ENCODE data around the gene UVSSA.

The UVSSA gene

GRCh38 chr4:1395941-1396805 is 49.2 kb downstream of the UVSSA start:
- Histone ChIP-seq H3K9ac (ENCODE audit: low read length) (no peak overlapping the region), H3K79me2 (ENCODE audit: low read length) (no peaks in the 10 kb centered on the region), H4K20me1 (ENCODE audit: insufficient read depth, low read length) (no peaks in the 10 kb centered on the region), H3K4me1 (ENCODE audit: low read length) (no peaks in the 10 kb centered on the region), H3K4me2 (ENCODE audit: low read length) (no peak overlapping the region), H3K27ac (ENCODE audit: low read length) (no peak overlapping the region), H2AFZ (ENCODE audit: low read depth, low read length) (no peak overlapping the region), H3K9me3 (ENCODE audit: insufficient read depth, low read length) (no peaks in the 10 kb centered on the region), H3K4me3 (ENCODE audit: low read length) (no peak overlapping the region), H3K36me3 (replicated peaks; ENCODE audit: low read depth, low read length) (peaks cover 31% of the 10 kb centered on the region), H3K27me3 (ENCODE audit: low read depth, low read length) (no peaks in the 10 kb centered on the region)
- TF ChIP-seq CTCF (IDR thresholded peaks at IDR 0.05; ENCODE audit: low read depth, low read length) = no peak
- no peak for TF ChIP-seq EZH2phosphoT487 (IDR thresholded peaks at IDR 0.05; ENCODE audit: low read depth)

DNA sequence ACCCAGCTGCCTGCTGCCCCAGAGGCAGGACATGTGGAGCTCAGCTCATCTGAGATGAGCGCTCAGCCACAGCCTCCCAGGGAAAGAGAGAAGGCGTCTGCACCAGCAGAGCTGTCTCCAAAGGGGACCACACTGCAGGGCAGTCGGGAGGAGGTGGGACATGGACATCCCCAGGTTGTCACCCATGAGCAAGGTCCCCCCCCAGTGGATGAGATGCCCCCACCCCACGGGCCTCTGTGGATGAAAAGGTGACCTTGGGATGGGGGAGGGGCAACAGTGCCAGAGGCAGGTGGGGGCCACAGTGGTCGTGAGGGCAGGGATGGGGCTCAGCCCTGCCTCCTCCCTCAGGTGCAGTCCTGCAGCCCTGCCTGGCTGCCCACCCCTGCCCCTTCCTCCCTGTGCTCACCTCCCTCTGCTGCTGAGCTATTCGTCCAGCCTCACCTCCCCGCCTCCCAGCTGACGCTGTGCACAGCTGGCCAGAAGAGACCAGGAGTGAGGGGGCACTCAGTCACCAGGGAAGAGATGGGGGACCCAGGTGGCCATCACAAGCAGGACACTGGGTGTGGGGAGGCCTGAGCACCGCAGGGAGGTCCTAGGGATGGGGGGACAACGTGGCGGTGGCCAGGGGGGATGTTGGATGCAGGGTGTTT is 49.9 kb downstream of the UVSSA start:
- Histone ChIP-seq H3K27ac (ENCODE audit: low read length) (no peak overlapping the region), H2AFZ (ENCODE audit: low read depth, low read length) (no peak overlapping the region), H3K36me3 (replicated peaks; ENCODE audit: low read depth, low read length) (peaks cover 26% of the 10 kb centered on the region), H3K27me3 (ENCODE audit: low read depth, low read length) (no peaks in the 10 kb centered on the region), H3K9ac (ENCODE audit: low read length) (no peak overlapping the region), H3K4me2 (ENCODE audit: low read length) (no peak overlapping the region), H3K79me2 (ENCODE audit: low read length) (no peaks in the 10 kb centered on the region), H3K4me3 (ENCODE audit: low read length) (no peak overlapping the region), H4K20me1 (ENCODE audit: insufficient read depth, low read length) (no peaks in the 10 kb centered on the region), H3K9me3 (ENCODE audit: insufficient read depth, low read length) (no peaks in the 10 kb centered on the region), H3K4me1 (ENCODE audit: low read length) (no peaks in the 10 kb centered on the region)
- no peak for TF ChIP-seq EZH2phosphoT487 (IDR thresholded peaks at IDR 0.05; ENCODE audit: low read depth)
- no peak for TF ChIP-seq CTCF (IDR thresholded peaks at IDR 0.05; ENCODE audit: low read depth, low read length)

DNA sequence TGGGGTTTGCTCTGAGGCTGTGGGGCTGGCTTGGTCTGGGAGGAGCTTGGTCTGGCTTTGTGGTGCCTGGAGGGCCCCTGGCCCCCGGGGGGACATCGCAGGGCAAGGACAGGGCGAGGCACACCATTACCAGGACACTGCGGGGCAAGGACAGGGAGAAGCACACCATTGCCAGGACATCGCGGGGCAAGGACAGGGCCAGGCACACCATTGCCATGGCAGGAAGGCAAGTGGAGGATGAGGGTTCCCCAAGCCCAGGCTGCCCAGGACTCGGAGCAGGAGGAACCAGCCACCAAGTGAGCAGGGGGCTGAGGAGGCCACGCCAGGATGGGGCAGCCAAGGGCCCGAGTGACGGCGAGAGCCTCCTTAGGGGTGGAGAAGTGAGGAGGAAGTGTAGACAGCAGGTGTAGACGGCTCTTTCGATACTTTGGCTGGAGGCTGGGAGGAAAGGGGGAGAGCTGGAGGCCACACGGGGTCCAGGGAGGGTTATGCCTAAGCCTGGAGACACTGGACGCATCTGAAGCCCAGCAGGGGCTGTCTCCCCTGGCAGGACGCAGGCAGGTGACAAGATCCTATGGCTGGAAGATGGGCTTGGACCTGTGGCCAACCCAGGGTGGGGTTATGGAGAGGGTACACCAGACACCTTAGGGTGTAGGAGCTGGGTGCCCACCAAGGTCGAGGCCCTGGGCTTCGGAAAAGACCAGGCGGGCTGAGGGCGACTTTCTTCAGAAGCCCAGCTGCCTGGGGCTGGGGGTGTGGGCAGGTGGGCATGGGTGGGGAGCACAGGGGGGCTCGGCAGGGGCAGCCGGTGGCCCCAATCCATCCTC is 51.9 kb downstream of the UVSSA start:
- TF ChIP-seq CTCF (IDR thresholded peaks at IDR 0.05; ENCODE audit: low read depth, low read length) = no peak
- TF ChIP-seq EZH2phosphoT487 (IDR thresholded peaks at IDR 0.05; ENCODE audit: low read depth) = no peak
- no peaks in the 10 kb centered on the region for H3K27me3 ChIP-seq (ENCODE audit: low read depth, low read length)
- H3K79me2 ChIP-seq (ENCODE audit: low read length) = no peaks in the 10 kb centered on the region
- no peak overlapping the region for H3K9ac ChIP-seq (ENCODE audit: low read length)
- peaks cover 8% of the 10 kb centered on the region for H3K36me3 ChIP-seq (replicated peaks; ENCODE audit: low read depth, low read length)
- no peak overlapping the region for H2AFZ ChIP-seq (ENCODE audit: low read depth, low read length)
- no peak overlapping the region for H3K27ac ChIP-seq (ENCODE audit: low read length)
- H3K9me3 ChIP-seq (ENCODE audit: insufficient read depth, low read length) = no peaks in the 10 kb centered on the region
- no peak overlapping the region for H3K4me2 ChIP-seq (ENCODE audit: low read length)
- no peaks in the 10 kb centered on the region for H3K4me1 ChIP-seq (ENCODE audit: low read length)
- no peak overlapping the region for H3K4me3 ChIP-seq (ENCODE audit: low read length)
- H4K20me1 ChIP-seq (ENCODE audit: insufficient read depth, low read length) = no peaks in the 10 kb centered on the region
